Activated CD4-positive, CD25-positive, alpha-beta regulatory T cell (primary cell): Measurements from ENCODE around the gene UBE2L5.

ENCODE experiments used
- DNase-seq, 4 experiments: peaks; one replicate each; lab custom pipeline; 2025; lab: John Stamatoyannopoulos, UW

UBE2L5 gene

GRCh38 chr13:30422054-30422839, at the start of gene UBE2L5:
Gene UBE2L5 (plus strand): TSS chr13:30422493. CDS start chr13:30427991, 5,498 bp downstream.
- DNase-seq = peak; percentile 33 to 50 (median 42)

DNA sequence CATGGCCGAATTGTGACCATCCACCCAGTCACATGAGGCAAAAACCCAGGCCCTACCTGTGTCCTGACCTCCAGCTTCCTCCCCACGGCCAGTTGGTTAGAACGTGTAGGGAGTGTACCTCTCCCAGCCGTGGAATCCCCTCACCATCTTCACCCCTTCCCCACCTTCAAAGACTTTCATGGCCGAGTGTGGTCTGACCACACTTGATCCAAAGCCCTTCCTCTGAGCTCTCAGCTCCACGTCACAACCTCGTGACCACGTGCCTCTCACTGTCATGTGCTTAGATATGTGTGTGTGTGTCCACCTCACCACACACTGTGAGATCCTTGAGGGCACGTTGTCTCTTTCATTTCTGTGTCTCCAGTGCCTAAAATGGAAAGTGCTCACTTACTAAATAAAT, 48.6 kb upstream of the UBE2L5 start:
- no peak for DNase-seq

DNA sequence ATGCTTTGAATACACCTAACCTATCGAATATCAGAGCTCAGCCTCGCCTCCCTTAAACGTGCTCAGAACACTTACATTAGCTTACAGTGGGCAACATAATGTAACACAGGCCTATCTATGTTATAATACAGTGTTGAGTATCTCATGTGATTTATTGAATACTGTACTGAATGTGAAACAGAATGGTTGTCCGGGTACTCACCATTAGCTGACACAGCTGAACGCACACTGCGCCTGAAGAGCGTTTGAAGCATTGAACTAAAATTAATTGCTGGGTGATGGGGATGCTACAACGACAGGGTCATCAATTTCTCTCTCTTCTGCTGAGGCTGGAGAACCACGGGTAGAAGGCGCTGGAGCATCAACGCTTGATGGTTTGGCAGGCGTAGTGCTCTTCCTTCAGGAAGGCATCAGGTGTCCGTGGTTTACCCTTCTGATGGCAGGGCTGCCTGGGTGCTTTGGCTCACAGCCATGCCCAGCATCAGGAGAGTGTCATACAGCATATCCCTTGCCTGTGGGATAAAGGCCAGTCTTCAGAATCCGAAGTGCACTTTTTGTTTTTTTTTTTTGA, 46.9 kb upstream of the UBE2L5 start:
- DNase-seq = no peak

DNA sequence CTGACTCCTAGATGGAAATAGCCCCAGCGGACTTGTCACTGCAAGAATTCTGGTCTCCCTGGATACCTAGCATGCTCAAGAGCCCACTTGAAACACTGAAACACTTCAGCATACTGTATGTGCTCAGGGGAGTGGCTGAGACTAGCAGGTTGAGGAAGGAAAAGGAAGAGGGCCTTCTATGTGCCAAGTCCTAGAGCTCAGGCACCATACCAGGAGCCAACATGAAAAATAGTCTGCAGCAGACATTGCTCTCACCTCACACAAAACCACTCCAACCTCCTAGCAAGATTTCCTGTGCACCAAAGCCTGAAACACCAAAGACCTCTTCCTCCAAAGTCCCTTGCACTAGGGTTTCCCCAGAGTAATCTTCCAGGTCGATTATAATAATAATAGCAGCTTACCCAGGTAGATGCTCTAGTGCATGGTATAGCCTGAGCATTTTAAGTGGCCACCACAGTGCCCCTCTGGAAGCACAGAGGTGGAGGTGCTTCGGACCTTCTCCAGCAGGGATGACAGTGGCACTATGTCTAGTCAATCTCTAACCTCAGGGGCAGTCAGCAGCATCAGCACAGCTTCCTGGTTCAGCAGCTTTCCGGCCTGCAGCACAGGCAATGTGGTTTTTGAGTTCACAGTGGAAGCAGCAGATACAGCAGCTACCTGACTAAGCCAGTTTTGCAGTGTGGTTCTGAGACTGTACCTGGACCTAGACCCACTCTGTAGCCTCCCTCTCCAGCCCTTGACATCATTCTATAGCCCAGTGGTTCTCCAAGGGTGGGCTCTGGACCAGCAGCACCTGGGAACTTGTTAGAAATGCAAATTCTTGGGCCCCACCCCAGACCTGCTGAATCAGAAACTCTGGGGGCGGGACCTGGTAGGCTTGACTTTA, 45.6 kb upstream of the UBE2L5 start:
- peak; percentile 19 to 47 (median 40) for DNase-seq

- no peak for DNase-seq
These were observed 45.0 kb upstream of the UBE2L5 start for GRCh38 chr13:30377312-30377685.

DNA sequence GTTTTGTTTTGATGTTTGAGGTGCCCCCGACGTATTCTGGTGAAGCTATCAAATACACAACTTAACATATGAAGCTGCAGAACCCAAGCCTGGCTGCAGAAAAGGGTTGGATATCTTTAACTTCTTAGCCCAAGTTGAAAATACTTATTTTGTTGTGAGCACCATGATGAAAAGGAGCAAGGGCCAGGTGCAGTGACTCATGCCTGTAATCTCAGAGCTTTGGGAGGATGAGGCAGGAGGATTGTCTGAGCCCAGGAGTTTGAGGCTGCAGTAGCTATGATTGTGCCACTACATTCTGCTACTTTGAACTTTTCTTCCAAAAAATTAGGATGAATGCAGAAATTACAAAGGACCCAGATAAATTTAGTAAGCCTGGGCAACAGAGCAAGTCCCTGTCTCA, 44.1 kb upstream of the UBE2L5 start:
- no peak for DNase-seq

GRCh38 chr13:30381049-30381448, 41.2 kb upstream of the UBE2L5 start:
- DNase-seq = no peak

DNA sequence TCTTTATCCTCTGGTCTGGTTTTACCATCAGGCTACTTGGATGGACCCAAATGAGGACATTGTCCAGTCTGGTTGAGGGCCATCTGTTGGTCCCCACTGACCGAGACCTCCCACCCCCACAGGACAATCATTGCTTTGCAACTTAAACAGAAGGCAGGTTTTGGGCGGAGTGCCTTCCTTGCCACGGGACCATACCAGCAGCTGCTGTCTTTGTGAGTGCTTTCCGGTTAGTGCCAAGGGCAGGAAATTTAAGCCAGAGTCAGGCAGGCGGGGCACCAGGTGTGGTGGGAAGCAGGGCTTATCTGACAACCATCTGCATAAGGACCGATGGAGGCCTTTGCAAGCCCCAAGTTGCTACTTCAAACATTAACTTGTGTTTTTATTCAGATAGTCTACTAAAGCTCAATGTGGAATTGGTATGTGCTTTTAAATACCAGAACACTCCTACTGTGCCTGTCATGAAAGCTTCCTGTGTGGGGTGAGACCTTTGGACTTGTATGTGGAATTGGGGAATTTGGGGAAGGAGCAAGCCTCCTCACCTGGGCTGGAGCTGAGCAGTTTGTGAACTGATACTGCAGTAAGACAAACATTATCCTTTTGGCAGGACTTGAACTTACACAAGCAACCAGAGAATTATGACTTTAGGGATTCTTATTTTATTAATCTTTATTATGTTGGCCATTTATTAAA, 39.3 kb upstream of the UBE2L5 start:
- DNase-seq = no peak

- DNase-seq = no peak
These were observed 33.6 kb upstream of the UBE2L5 start for GRCh38 chr13:30388406-30389283.

- no peak for DNase-seq
These were observed 30.2 kb upstream of the UBE2L5 start for GRCh38 chr13:30391956-30392680.

DNA sequence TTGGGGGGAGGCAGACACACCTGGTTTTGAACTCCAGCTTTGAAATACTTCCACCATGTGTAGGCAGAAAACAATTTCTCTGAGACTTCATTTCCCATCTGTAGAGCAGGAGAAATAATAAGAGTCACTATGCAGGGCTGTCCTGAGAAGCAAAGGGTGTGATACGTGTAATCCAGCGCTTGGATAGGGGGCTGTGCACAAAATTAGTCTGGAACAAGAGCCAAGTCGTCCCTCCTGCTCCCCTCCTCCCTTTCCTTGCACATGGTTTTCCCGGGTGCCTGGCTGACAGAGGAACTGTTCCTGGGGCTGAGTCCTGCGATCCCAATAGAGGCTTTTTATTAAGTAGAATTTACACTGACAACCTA, 29.6 kb upstream of the UBE2L5 start:
- no peak for DNase-seq

DNA sequence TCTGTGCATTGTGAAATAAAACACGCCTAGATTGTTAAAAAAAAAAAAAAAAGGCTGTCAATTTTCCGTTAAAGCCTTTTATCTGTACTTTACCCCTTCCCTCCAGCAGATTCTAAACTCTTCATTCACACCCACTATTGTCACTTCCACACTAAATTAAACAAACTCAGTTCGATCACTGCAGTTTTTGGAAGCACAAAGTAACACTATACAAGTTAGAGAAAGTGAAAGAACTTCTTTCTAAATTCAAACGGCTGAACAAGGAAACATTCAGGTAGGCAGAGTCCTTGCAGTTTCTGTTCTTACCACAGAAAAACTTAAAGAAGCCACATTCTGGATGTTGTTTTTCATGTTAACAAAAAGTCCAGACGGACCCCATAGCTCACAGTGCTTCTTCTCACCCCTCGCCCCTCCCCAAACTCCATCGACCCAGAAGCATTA, 27.5 kb upstream of the UBE2L5 start:
- DNase-seq = no peak

- peak; percentile 12 to 55 (median 50) for DNase-seq
These were observed 26.8 kb upstream of the UBE2L5 start for GRCh38 chr13:30395192-30396158.

DNA sequence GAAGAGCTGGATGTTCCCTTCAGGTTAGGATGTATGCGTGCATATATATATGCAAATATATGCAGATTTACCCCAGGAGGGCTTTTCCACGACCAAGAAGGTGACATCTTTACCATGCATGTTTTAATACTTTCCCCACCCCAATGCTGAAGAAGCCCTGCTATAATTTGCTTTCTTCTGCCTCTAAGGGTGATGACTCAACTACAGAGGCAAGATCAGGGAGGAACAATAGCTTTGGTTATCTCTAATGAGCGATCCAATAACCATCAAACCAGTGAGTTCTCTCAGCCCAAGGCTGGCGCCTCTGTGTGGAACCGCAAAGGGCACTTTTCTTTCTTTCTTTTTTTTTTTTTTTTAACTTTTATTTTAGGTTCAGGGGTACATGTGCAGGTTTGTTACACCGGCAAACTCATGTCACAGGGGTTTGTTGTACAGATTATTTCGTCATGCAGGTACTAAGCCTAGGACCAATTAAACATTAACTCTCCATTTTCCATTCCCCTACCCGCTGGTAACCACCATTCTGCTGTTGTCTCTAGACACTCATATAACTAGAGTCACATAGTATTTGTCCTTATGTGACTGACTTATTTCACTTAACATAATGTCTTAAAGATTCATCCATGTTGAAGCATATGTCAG, 25.7 kb upstream of the UBE2L5 start:
- DNase-seq = no peak

- DNase-seq = no peak
These were observed 23.7 kb upstream of the UBE2L5 start for GRCh38 chr13:30398601-30399072.

DNA sequence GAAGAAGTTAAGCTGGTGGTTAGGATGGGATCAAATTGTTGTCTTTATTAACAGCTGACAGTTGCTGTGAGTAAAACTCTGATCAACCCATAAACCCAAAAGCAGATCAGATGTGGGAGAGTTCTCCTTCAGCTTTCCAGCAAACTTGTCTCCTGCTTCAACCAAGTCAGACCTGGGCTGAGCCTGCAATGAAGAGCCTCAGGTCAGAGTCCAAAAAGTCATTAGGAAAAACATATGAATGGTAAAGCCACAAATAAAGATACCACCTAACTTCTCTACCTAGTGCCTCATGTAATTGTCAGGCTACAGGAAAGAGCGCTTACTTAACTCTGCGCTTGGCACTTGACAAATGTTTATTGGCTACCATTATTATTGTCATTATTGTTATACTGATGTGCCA, 21.9 kb upstream of the UBE2L5 start:
- DNase-seq = no peak

- no peak for DNase-seq
These were observed 20.9 kb upstream of the UBE2L5 start for GRCh38 chr13:30401347-30401746.

DNA sequence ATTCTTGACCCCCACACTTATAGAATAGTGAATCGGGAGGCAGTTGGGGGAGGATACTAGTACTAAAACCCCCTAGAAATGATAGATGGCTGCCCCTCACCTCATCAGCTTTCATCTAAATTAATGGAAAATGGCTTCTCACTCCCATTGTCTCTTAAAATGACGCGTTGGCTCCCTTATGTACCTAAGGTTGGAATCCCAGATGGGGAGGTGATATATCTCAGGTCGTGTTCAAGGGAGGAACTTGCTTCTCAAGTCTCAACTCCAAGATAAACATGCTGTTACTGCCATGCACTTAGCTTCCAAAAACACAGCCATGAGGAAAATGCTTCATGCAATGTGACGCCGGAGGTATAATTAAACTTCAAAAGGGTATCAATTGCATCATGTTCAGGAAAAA, 18.8 kb upstream of the UBE2L5 start:
- DNase-seq = no peak

DNA sequence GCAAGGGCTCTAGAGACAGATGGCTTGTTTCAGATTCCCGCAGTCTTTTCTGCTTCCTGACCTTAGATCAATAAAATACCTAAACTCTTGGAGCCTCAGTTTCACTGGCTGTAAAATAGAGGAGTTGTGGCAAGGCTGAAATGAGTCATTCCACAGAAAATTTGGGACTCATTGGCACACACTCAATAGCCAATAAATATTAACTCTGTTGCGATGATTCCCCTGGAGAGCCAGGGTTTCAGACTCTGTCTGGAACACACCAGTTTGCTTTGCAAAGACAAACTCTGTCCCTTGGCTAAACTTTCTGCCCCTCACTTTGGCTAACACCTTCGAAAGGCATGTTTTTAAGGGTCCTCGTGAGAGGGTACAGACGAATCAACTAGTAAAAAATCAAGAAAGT, 18.1 kb upstream of the UBE2L5 start:
- DNase-seq = no peak
